Measurements from ENCODE around the gene BLACAT1.

GRCh38 chr1:205451759-205452164 is 4.1 kb downstream of the BLACAT1 start:
- TF ChIP-seq CTCF (IDR thresholded peaks at IDR 0.05 in 8 of 11, conservative IDR thresholded peaks at IDR 0.05 in 3 of 11), result no peak
- no peak for TF ChIP-seq POLR2AphosphoS5 (IDR thresholded peaks at IDR 0.05)
- TF ChIP-seq POLR2A (IDR thresholded peaks at IDR 0.05), result no peak

All from spleen (tissue), 7 donors.